NCI-H1092 (cell line): ENCODE results near the gene DCUN1D1.

Experiments
- DNase-seq: peaks from one replicate; lab custom pipeline; 2025; lab: John Stamatoyannopoulos, UW

Gene DCUN1D1

DNA sequence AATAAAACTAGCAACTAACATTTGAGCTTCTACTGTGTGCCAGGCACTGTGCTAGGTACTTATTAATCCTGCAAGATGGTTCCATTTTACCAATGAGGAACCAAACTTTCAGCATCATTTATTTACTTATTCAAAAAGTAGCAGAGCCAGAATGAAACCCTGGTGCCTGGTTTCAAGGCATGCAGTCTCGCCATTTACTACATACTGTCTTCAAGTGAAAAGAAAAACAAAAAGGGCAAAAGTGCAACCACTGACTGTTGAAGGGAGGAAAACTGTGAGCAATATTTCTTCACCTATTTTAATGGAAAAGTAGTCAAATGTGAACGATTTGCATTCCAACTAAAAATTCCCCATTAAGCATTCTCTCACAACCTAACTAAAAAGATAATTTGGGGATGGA is 8.7 kb downstream of the DCUN1D1 start:
- DNase-seq = no peak

DNA sequence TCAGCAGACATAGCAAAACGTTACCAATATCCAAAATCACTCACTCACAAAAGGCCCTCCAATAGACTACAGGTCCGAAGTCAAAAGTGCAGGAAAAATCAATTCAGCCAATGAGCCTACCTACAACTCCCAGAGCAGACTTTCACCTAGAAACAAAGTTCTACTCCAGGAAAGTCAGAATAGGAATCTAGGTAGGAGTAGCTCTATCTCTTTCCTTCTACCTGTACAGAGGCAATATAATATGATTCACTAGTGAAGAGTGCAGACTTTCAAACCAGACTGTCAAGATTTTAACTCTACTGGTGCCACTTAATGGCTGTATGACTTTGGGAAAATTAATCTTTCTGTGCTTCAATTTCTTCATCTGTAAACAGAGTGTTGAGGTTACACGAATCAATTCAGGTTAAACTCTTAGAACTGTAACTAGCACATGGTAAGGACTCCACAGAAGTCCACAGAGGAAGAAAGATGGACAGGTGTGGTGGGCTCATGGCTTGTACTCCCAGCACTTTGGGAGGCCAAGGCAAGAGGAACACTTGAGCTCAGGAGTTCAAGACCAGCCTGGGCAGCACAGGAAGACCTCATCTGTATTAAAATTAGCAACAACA is 9.4 kb downstream of the DCUN1D1 start:
- no peak for DNase-seq

DNA sequence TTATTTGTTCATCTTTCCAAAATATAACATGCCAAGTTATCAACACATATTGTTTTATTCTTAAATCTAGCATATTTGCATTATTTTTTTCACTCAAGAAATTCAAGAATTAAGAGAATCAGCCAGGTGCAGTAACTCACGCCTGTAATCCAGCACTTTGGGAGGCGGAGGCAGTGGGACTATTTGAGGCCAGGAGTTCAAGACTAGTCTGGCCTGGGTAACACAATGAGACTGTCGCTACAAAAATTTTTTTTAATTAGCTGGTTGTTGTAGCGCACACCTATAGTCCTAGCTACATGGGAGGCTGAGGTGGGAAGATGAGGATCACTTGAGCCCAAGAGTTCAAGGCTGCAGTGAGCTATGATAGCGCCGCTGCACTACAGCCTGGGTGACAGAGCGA is 10.5 kb downstream of the DCUN1D1 start:
- DNase-seq = no peak

DNA sequence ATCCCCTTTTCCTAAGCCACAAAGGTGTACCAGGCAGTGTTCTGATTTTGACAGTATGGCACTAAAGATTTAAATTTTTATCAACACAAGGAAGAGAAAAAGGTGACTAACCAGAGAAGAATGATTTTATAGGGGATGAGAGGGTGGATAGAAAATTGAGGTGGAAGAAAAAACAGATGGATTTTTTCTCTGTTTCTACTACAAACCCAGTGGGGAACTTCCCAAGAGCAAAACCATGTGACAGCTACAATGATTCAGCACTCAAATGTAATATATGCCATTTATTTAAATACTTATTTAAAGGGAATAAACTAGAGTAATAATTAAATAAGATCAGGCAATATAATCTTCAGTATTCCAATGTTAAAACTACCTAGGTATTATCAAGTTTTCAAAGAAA is 11.1 kb downstream of the DCUN1D1 start:
- DNase-seq = no peak

DNA sequence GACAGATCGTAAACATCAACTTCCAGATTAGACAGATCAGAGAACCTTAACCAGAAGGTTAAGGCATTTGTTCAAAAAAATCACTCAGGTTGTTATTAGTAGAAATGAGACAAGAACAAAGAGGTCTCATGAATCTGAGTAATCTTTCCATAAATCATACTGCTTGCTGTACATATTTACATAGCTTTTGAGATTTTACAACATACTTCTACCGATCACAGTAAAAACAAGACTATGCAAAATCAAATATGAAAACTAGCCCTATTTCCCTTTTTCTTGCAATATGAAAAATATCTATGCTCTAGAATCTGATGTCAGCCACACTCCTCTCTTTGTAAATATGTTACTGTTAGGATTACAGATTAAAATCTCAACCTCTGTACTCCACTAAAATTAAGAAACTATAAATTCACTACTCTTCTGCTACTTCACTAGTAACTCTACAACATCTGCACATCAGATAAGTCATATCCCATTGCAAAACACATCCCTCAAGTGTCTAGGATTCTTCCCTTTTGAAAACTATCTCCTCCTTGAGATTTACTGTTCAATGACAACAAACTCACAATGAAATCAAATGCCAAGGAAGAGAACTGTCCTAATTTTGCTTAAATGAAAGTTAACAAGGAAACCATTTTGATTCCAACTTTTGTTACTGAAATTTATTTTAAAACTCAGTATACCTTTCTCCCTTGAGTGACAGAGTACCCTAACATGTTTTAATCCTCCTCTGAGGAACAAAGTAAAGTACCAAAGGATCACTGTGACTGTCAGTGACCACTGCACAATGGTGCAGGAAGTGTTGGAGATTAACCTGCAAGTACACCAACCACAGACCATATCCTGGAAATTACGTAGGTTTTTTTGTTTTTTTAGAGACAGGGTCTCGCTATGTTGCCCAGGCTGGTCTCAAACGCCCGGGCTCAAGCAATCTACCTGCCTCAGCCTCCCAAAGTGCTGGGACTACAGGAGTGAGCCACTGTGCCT is 12.8 kb downstream of the DCUN1D1 start:
- DNase-seq = no peak

DNA sequence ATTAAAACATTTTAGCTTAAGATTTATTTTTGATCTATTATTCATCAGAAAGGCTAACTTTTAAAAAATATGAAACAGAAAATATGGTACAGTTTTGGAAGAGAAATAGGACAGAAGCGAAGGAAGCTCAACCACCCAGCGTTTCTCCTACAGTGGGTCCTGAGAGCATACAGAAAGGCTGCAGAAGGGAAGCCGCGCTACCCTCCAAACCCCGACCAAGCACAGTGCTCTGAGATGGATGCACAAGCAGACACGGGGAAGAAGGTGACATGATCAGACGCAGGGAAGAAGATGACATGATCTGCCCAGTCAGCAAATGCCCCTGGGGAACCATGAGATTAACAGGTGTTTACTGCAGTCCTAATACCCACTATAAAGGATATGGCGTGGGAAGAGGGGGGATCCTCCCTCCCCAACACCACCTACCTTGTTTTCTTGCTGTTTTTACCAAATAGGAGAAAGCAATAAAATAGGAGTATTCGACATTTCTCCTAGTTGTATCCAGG is 14.4 kb downstream of the DCUN1D1 start:
- no peak for DNase-seq

DNA sequence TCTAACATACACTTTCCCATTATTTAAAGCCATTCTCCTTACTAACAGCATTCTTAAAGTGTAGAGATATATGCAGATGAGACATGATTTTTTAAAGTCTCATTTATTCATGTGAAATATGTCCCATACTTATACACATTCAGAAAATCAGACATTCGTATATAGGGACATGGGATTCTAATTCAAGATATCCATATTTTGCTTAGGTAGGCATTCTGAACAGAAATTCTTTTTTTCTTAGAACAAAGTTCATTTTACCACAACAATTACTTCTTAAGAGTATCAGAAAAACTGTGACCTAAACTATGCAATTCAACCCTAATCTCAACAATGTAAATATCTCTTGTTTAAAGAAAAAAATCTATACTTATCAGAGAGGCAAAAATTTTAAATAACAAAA is 16.2 kb downstream of the DCUN1D1 start:
- no peak for DNase-seq

DNA sequence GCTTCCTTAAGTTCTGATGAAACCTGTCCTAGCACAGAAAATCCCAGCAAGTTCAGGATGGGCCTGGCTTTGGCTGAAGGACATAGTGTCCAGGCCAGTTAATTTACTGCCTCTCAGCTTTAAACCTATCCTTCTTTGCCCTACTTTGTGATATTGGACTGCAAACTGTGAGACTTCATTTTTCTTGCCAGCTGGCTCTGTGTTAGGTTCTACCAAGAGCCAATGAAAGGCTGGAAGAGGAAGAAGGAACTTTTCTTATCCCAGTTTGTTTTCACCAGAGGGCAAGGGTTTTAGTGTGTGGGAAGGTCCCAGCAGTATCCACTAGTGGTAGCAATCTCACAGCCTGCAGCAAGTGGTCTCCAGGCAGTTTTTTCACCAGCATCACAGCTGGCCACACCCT is 18.2 kb downstream of the DCUN1D1 start:
- DNase-seq = no peak

DNA sequence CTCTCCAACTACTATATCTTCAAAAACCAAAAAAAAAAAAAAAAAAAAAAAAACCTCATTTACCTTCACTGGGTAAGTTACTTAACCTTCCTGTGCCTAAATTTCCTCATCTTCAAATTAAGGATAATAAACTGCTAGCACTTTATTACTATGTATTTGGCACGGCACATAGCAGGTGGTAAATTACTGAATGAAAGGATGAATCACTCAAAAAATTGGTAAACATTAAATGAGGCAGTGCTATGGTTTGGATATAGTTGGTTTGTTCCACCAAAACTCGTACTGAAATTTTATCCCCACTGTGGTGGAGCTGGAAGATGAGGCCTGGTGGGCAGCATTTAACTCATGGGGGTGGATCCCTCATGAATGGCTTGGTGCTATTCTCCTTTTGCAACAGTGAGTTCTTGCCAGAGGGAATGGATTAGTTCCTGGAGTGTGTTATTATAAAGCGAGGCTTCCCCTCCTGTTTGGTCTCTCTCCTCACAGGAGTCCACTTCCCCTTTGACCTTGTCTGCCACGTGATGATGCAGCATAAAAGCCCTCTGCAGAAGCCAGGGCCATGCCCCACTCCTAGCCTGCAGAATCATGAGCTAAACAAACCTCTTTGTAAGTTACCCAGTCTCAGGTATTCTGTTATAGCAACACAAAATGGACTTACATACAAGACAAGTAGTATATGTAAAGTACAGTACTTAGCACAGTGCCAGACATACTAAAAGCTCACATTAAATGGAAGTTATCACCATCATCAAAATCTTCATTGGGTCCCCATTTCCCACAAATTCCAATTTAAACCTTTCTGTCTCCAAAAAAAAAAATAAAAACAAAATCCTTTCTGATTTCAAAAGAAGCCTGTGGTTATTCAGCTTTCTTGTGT is 20.6 kb downstream of the DCUN1D1 start:
- no peak for DNase-seq

DNA sequence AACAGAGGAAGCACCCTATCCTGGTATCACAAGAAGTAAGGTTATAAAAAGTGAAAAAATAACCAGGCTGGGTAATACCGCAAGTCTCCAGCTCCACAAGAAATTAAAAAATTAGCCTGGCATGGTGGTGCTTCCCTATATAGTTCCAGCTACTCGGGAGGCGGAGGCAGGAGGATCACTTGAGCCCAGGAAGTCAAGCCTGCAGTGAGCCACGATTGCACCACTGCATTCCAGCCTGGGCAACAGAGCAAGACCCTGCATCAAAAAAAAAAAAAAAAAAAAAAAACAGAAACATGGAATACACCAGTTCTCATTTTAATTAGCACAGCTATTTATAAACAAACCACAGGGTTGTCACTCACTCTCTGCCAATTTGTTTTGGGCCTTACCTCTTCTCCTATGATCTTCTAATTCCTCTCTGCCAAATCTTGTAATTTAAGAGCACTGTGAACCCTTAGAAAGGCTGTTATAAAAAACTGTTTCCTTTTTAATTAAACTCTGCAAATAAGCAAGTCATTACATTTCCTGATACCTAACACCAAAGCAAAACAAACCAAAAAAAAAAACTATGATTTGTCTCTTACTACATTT is 22.6 kb downstream of the DCUN1D1 start:
- no peak for DNase-seq

DNA sequence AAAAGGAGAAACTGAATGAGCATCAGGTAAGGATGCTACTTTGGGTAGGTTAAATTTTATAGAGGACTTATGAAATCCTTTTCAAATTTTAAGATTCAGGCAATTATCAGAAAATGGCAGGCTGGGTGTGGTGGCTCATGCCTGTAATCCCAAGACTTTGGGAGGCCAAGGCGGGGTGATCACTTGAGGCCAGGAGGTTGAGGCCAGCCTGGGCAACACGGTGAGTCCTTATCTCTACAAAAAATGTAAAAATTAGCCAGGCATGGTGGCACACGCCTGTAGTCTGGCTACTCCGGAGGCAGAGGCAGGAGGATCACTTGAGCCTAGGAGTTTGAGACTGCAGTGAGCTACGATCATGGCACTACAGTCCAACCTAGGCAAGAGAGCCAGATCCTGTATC is 23.1 kb downstream of the DCUN1D1 start:
- no peak for DNase-seq

DNA sequence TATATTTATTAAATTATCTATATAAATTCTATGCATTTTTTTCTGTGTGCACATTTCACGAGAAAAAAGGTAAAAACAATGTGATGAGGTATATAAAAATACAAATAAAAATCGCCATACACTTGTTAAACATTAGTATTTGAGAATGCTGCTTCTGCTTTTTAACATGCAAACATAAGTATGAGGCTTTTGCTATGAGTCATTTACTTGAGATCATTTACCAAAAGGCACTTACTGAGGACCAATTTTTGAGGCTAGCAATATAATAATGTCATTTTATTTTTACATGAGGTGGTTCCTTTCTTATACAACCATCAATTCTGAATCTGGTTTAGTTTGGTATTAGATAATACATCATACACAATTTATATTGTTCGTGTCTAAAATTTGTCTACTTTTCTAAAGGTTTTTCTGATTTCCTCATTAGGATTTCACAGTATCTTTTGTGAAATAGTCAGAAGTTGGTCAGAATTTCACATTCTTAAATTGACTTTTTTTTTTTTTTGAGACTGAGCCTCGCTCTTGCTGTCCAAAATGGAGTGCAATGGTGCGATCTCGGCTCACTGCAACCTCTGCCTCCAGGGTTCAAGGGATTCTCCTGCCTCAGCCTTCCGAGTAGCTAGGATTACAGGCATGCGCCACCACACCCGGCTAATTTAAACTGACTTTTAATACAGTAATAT is 25.6 kb downstream of the DCUN1D1 start:
- DNase-seq = no peak

DNA sequence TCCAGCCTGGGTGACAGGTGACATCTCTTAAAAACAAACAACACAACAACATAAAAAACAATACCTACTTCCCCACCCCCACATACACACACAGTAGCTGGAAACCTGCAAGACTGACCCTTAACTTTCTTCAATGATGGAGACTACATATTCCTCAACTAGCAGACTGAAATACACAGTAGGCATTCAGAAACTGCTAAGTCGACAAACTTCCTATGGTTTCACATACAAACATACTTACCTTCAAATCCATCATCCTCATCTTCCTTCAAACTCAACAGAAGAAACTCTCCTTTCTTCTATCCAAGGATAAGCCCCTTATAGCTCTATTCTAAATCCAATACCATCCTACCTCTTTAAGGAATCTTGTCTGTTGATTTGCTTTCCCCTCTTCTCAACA is 30.6 kb downstream of the DCUN1D1 start:
- no peak for DNase-seq

DNA sequence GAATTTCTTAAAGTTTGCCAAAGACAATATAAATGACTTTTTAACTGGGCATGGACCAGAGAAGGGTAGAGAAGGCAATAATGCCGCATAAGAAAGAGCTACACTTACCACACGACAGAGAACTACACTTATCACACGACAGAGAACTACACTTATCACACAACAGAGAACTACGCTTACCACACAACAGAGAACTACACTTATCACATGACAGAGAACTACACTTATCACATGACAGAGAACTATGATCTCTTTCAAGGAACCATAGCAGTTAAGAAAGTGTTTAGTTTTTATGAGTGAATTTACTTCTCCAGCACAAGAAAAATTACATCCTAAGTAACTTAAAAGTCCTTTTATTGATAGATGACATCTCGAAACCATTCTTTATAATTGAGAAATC is 32.0 kb downstream of the DCUN1D1 start:
- DNase-seq = no peak

DNA sequence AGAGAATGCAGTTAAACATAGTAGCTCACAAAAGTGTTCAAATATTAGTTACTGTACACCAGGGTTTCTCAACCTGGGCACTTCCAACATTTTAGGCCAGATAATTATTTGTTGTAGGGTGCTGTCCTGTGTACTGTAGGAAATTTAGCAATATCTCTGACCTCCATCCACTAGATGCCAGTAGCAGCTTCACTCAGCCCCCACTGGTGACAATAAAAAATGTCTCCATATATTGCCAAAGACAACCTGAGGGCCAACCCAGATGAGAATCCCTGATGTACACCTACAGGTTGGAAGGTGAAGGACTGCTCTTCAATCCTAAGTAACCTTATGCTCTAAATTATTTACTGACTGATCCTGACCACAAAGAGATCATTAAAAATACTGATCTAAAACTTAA is 32.5 kb downstream of the DCUN1D1 start:
- DNase-seq = no peak

DNA sequence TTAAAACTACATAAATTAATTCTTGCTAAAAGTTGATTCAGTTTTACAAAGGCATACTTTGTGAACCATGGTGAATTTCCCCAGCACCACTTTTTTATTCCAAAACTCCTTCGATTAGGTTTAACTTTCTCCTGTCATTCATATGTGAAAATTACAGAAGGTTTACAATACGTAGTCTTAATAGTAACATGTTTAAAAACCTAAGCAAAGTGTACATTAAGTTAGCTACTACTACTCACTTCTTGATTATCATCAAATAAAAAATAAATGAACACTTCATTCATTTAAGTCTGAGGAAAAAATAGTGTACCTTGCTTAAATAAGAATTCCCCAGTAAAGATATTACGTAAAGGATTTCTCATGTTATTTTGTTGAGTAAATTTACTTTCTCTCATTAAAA is 38.6 kb downstream of the DCUN1D1 start:
- DNase-seq = no peak

DNA sequence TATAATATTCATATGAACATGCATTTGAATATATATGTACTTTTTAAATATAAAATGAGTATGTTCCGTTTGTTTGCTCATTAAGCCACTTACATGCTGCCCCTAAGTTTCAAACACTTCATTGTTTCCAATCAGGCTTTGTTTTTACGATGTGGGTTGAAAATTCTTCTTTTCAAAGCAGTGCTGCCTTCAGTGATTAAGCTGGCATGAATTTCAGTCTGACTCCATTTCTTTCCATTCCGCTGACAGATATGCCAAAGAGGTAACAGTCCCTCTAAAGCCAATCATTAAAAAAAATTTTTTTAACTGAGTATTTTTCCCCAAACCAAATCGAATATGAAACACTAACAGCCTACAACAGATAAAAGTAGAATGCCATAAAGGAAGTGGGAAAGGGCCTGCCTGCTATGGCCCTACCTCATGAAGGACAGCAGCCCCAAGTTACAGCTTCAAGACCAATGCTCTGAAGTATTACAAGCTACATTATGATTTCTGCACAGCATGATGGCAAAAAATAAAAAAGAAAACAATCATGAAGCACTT is 40.0 kb downstream of the DCUN1D1 start:
- no peak for DNase-seq

DNA sequence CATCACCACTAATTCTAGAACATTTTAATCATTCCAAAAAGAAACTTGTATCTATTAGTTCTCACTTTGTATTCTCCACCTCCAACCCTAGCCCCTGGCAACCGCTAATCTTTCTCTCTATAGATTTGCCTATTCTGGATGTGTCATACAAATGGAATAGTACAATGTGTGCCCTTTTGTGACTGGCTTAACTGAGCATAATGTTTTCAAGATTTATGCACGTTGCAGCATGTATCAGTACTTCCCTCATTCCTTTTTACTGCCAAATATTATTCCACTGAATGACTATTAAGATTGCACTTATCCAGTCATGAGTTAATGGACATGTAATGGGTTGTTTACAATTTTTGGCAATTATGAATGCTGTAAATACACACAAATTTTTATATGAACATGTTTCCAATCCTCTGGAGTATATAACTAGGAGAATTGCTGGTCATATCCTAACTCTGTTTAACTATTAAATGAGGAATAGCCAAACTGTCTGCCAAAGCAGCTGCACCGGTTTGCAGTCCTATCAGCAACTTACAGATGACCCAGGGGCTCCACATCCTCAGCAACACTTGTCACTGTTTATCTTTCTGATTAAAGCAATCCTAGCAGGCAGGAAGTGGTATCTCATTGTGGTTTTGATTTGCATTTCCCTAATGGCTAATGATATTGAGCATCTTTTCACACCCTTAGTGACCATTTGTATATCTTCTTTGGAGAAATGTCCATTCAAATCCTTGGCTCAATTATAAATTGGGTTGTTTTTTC is 42.9 kb downstream of the DCUN1D1 start:
- no peak for DNase-seq

DNA sequence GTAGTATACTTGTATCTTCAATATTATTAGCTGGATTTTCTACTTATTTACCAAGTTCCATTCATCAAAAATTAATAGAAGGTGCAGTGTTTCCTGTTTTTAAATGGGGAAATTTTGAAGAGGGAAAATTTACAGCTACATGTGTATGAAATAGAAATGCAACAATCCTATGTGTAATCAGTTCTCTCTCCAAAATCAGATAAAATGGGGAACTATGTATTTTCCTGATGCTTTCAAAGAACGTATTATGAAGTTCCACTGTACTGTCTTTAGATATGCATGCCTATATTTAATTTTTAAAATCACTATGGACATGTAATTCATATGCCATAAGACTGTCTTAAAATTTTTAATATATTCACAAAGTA is 43.4 kb downstream of the DCUN1D1 start:
- DNase-seq = no peak

DNA sequence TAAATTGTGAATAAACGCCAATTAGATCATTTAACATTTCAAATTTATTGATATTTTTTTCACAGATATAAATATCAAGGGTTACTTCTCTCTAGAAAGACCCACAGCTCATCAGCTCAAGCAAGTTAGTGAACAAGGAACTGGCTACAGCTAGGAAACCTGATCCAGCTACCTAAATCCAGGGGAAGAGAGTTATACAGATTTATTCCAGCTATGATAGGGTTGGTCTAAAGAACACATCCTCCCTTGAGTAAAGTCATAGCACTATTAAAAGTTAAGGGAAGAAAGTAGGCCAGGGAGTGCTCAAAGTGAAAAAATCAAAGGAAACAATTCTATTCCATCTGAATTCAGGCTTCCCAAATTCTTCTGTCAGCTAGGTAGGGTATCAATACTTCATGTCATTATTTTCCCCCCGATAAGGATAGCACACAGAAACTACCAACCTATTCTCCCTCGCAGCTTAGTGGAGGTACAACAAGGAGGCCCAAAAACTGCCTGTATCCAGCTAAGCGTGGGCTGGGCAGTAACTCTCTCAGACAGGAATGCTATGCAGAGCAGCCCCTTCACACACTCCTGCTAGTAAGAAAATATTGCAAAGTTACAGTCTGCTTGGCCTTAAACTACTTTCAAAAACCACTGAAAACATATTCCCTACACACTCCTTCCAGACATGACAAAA is 44.0 kb downstream of the DCUN1D1 start:
- DNase-seq = no peak
